HepG2 (cell line): ENCODE results near the gene ADAP2. TPM values are rescaled to one million over a fixed set of nuclear protein-coding genes. Genes with fewer than 3 reads are reported as not detected.
A peak's percentile ranks its signal among the peaks of the same experiment; 100 is the strongest.

ENCODE experiments used
- ADNP ChIP-seq: sonication (generic); formaldehyde crosslinking; IDR thresholded peaks from 2 replicates; pipeline ENCODE4 v1.4.0; 2020; ENCODE audit warnings: missing genetic modification reagents
- ARID3A ChIP-seq: IDR thresholded peaks from 2 replicates; pipeline ENCODE4 v1.6.1; 2012; ENCODE audit warnings: low read depth, low read length, improper control_type of control experiment
- ATF6 ChIP-seq: sonication (generic); formaldehyde crosslinking; conservative IDR thresholded peaks from 2 replicates; pipeline ENCODE4 v1.4.0; 2020; ENCODE audit warnings: missing genetic modification reagents
- BATF2 ChIP-seq: sonication (generic); formaldehyde crosslinking; IDR thresholded peaks from 2 replicates; pipeline ENCODE4 v1.8.0; 2022; ENCODE audit warnings: mild to moderate bottlenecking, missing genetic modification reagents, moderate library complexity
- IRF1 ChIP-seq: sonication (generic); formaldehyde crosslinking; IDR thresholded peaks from 2 replicates; pipeline ENCODE4 v1.4.0; 2020; ENCODE audit warnings: low read depth, mild to moderate bottlenecking, missing genetic modification reagents
- KLF6 ChIP-seq: IDR thresholded peaks from 2 replicates; pipeline ENCODE4 v1.8.0; 2016; ENCODE audit warnings: missing biosample characterization, missing genetic modification reagents
- RFX3 ChIP-seq: IDR thresholded peaks from 2 replicates; pipeline ENCODE4 v1.6.1; 2016; ENCODE audit warnings: missing biosample characterization, missing genetic modification reagents
- SOX6 ChIP-seq, 2 experiments: fragments of 450-650 bp in 1 of 2; sonication (generic) in 1 of 2; formaldehyde crosslinking in 1 of 2; IDR thresholded peaks; 2 replicates each; pipeline versions ENCODE4 v1.4.0 to v1.6.1; 2017 to 2020; ENCODE audit warnings: antibody characterized with exemption in 1 of 2, mild to moderate bottlenecking in 1 of 2, missing genetic modification reagents in 1 of 2
- SPEN ChIP-seq: sonication (generic); formaldehyde crosslinking; IDR thresholded peaks from 2 replicates; pipeline ENCODE4 v1.5.1; 2020; ENCODE audit warnings: low read depth, mild to moderate bottlenecking, missing genetic modification reagents
- TARDBP ChIP-seq: sonication (generic); formaldehyde crosslinking; IDR thresholded peaks from 2 replicates; pipeline ENCODE4 v1.8.0; 2022; ENCODE audit warnings: mild to moderate bottlenecking, missing genetic modification reagents
- TBX3 ChIP-seq: fragments of 450-650 bp; IDR thresholded peaks from 2 replicates; pipeline ENCODE4 v1.6.1; 2017; ENCODE audit warnings: antibody characterized with exemption, mild to moderate bottlenecking, inconsistent platforms, borderline replicate concordance
- ZFY ChIP-seq: sonication (generic); formaldehyde crosslinking; IDR thresholded peaks from 2 replicates; pipeline ENCODE4 v1.4.0; 2020; ENCODE audit warnings: missing genetic modification reagents
- ZNF160 ChIP-seq: sonication (generic); formaldehyde crosslinking; IDR thresholded peaks from 2 replicates; pipeline ENCODE4 v1.8.0; 2022; ENCODE audit warnings: mild to moderate bottlenecking, inconsistent platforms, missing genetic modification reagents
- ZNF329 ChIP-seq: sonication (generic); formaldehyde crosslinking; IDR thresholded peaks from 2 replicates; pipeline ENCODE4 v1.9.0; 2021; ENCODE audit warnings: low read depth, mild to moderate bottlenecking, missing genetic modification reagents
- ZNF362 ChIP-seq: sonication (generic); formaldehyde crosslinking; IDR thresholded peaks from 2 replicates; pipeline ENCODE4 v1.4.0; 2020; ENCODE audit warnings: missing genetic modification reagents, mild to moderate bottlenecking, borderline replicate concordance
- ZNF367 ChIP-seq: sonication (generic); formaldehyde crosslinking; IDR thresholded peaks from 2 replicates; pipeline ENCODE4 v1.4.0; 2020; ENCODE audit warnings: missing genetic modification reagents, borderline replicate concordance
- ZNF574 ChIP-seq: sonication (generic); formaldehyde crosslinking; IDR thresholded peaks from 2 replicates; pipeline ENCODE4 v1.4.0; 2020; ENCODE audit warnings: missing genetic modification reagents
- ZNF772 ChIP-seq: sonication (generic); formaldehyde crosslinking; IDR thresholded peaks from 2 replicates; pipeline ENCODE4 v1.5.0; 2020; ENCODE audit warnings: mild to moderate bottlenecking, missing genetic modification reagents
- polyA plus RNA-seq, 8 experiments: library from polyadenylated mRNA; depleted of rRNA in 3 of 8; stranded (reverse) in 7 of 8; unstranded in 1 of 8; fragments of >200 nt; fragmentation: Illumina TruSeq in 4 of 8; extraction: Trizol in 4 of 8; gene quantifications; 2 replicates each; pipeline versions ENCODE4 v1.2.1 to v1.2.3, GENCODE V29; 2011 to 2016; ENCODE audit warnings: low read depth in 4 of 8, missing spikeins in 1 of 8, mixed read lengths in 1 of 8; ENCODE audit not compliant: insufficient read depth in 1 of 8
- total RNA-seq, 5 experiments: library from RNA; depleted of rRNA; stranded (reverse); fragments of >200 nt; fragmentation: Illumina TruSeq; extraction: Trizol; gene quantifications; 2 replicates each; pipeline ENCODE4 v1.2.3, GENCODE V29; 2016; ENCODE audit warnings: low read depth in 1 of 5

ADAP2 gene
- total and polyA plus RNA-seq, 2 of the 13 experiments (the other 11 are each of a cell fraction or from before 2014, with no cell fraction given), result 0.51 to 0.70 TPM

GRCh38 chr17:30906101-30906911, 15.4 kb upstream of the ADAP2 start, which contains the start of gene TEFM (continued):
- TF ChIP-seq RFX3 (CRISPR knock-in tag), result no peak
- peak; percentile 94 for TF ChIP-seq TARDBP (CRISPR knock-in tag)
- TF ChIP-seq ZNF160 (CRISPR knock-in tag), result peak; percentile 89; the same call in 1 of the 2 replicates
- TF ChIP-seq KLF6 (CRISPR knock-in tag), result 0 out of 2 replicates have a peak, but pooled peaks have one; percentile 45
- TF ChIP-seq BATF2 (CRISPR knock-in tag), result no peak
- TF ChIP-seq ZNF329 (CRISPR knock-in tag), result 0 out of 2 replicates have a peak, but pooled peaks have one; percentile 73
- peak; percentile 98 for TF ChIP-seq SPEN
- TF ChIP-seq SOX6 (IDR thresholded peaks at IDR 0.05), result no peak
- TF ChIP-seq SOX6 (CRISPR knock-in tag; IDR thresholded peaks at IDR 0.05), result peak; percentile 75
- peak; percentile 78; the same call in 1 of the 2 replicates for TF ChIP-seq ZNF772 (CRISPR knock-in tag)
- TF ChIP-seq ADNP (CRISPR knock-in tag), result peak; percentile 85
- no peak for TF ChIP-seq ATF6 (CRISPR knock-in tag)
- peak; percentile 70; the same call in 1 of the 2 replicates for TF ChIP-seq ZNF362 (CRISPR knock-in tag)
- TF ChIP-seq IRF1 (CRISPR knock-in tag), result peak; percentile 90
- peak; percentile 28; the same call in 1 of the 2 replicates for TF ChIP-seq TBX3
- no peak for TF ChIP-seq ARID3A
- peak; percentile 97 for TF ChIP-seq ZNF574
- TF ChIP-seq ZFY, result peak; percentile 99
- TF ChIP-seq ZNF367 (CRISPR knock-in tag), result peak; percentile 92; the same call in 1 of the 2 replicates
